Caco-2 (cell line): ENCODE data around the gene ADCY10. TPM values are rescaled to one million over a fixed set of nuclear protein-coding genes. Genes with fewer than 3 reads are reported as not detected.
A peak's percentile ranks its signal among the peaks of the same experiment; 100 is the strongest.

Experiments used
- BruUV-seq: library from RNA; stranded (reverse); fragments of 400-500 nt; replicated peaks from 2 replicates; lab custom pipeline; 2021; lab: Mats Ljungman, UMichigan
- CTCF ChIA-PET: fragments of 300-600 bp; sonication (Branson Sonifier 250); formaldehyde crosslinking; loops from one replicate; lab custom pipeline; 2022; ENCODE audit warnings: antibody characterized with exemption; lab: Charles Lee
- POLR2A ChIA-PET: fragments of 300-600 bp; sonication (Branson Sonifier 250); formaldehyde crosslinking; loops from one replicate; lab custom pipeline; 2022; ENCODE audit warnings: antibody characterized with exemption; lab: Charles Lee
- DNase-seq, 2 experiments: peaks; one replicate each; pipeline versions ENCODE4 v3.0.0 to v3.0.0-alpha.2; 2020 to 2022
- H3K27me3 ChIP-seq: replicated peaks from 2 replicates; pipeline ENCODE4 v1.6.0; 2011; ENCODE audit warnings: low read length; ENCODE audit not compliant: control insufficient read depth, insufficient read depth
- H3K36me3 ChIP-seq: 2 replicates; pipeline ENCODE4 v1.5.1; 2011; ENCODE audit warnings: low read length; ENCODE audit not compliant: control insufficient read depth, insufficient read depth
- H3K4me1 ChIP-seq: fragments of 250-450 bp; sonication (Bioruptor Pico); 2 replicates; pipeline ENCODE4 v1.5.1; 2020; ENCODE audit warnings: mild to moderate bottlenecking
- H3K4me3 ChIP-seq: 2 replicates; pipeline ENCODE4 v1.5.1; 2011; ENCODE audit warnings: low read depth, mild to moderate bottlenecking, control low read depth, low read length
- H3K9me3 ChIP-seq: fragments of 250-450 bp; sonication (Bioruptor Pico); 2 replicates; pipeline ENCODE4 v1.5.1; 2020; ENCODE audit warnings: mild to moderate bottlenecking, moderate library complexity
- H3K27ac Mint-ChIP-seq: one replicate; pipeline ENCODE4 v1.8.0; 2022; ENCODE audit warnings: mixed read lengths; ENCODE audit not compliant: unreplicated experiment
- H3K27me3 Mint-ChIP-seq: one replicate; pipeline ENCODE4 v1.8.0; 2022; ENCODE audit warnings: mixed read lengths; ENCODE audit not compliant: insufficient read depth, unreplicated experiment
- H3K36me3 Mint-ChIP-seq: one replicate; pipeline ENCODE4 v1.8.0; 2022; ENCODE audit warnings: mild to moderate bottlenecking, mixed read lengths; ENCODE audit not compliant: insufficient read depth, unreplicated experiment
- H3K4me1 Mint-ChIP-seq: one replicate; pipeline ENCODE4 v1.8.0; 2022; ENCODE audit warnings: low read depth, mixed read lengths; ENCODE audit not compliant: unreplicated experiment
- H3K4me3 Mint-ChIP-seq: one replicate; pipeline ENCODE4 v1.8.0; 2022; ENCODE audit warnings: mild to moderate bottlenecking, moderate library complexity, mixed read lengths; ENCODE audit not compliant: unreplicated experiment
- H3K9me3 Mint-ChIP-seq: one replicate; pipeline ENCODE4 v1.8.0; 2022; ENCODE audit warnings: mixed read lengths; ENCODE audit not compliant: unreplicated experiment
- intact Hi-C: fragments of 100-400 bp; cut with micrococcal nuclease; formaldehyde crosslinking; loops from one replicate; pipeline ENCODE4 v1.10.0; 2022; ENCODE audit not compliant: unreplicated experiment
- total RNA-seq: library from RNA; stranded (reverse); gene quantifications from 2 replicates; pipeline ENCODE4 v1.2.3, GENCODE V29; 2022
- TF ChIP-seq, protein P1 (sequence below), 2 experiments: fragments of 200-600 bp in 1 of 2; IDR thresholded peaks; 1 replicate in 1 of 2; 2 replicates in 1 of 2; pipeline versions ENCODE4 v1.5.1 to v1.8.0; 2011 to 2022; ENCODE audit warnings: antibody characterized with exemption in 1 of 2, control low read depth in 1 of 2, inconsistent platforms in 1 of 2, low read depth in 1 of 2, low read length in 1 of 2, mild to moderate bottlenecking in 1 of 2, moderate library complexity in 1 of 2; ENCODE audit not compliant: insufficient read depth in 1 of 2, severe bottlenecking in 1 of 2, unreplicated experiment in 1 of 2

The ADCY10 gene
- total RNA-seq, 1 experiment from 2014 or later: 1.7 TPM

DNA sequence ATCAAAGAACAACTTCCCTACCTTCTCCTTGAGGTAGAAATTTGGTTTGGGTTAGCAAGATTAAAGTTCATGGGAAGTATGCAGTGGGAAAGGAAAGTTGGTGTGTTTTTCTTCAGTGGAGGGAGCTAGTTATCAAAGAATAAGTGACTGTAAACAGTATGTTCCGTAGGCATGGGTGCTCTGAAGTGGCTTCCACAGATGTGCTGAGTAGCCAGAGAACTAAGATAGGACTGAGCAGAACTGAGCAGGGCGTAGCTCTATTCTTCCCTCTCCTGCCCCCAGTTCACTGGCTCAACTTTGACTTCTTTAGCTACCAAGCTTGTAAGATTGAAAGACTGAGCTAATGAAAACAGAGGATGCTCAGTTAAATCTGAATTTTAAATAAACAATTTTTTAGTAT lies 3.4 kb downstream of the ADCY10 start:
- H3K9me3 ChIP-seq: peaks cover 3% of the 10 kb centered on the region; the same call in 1 of the 2 replicates

DNA sequence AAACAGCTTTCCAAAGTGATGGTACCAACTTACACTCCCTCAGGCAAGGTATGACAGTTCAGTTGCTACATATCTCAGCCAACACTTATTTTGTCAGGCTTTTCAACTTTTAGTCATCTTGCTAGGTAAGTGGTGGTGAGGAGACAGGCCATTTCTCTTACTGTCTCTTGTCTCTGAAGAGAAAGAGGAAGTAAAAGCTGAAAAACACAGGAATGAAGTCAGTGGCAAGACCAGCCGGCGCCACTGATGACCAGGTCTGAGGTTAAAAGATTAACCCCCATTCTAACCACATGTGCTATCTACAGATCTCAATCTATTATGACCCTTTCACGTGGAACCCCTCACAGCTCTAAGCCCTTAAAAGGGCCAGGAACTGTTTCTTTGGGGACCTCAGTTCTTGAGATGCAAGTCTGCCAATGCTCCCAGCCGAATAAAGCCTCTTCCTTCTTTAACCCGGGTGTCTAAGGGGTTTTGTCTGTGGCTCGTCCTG lies 4.2 kb downstream of the ADCY10 start:
- intact Hi-C loops: no loop called here
- Histone ChIP-seq H3K36me3 (peaks cover 5% of the 10 kb centered on the region), H3K4me1 (peaks cover 17% of the 10 kb centered on the region), H3K9me3 (peaks cover 3% of the 10 kb centered on the region; the same call in 1 of the 2 replicates), H3K27me3 (no peaks in the 10 kb centered on the region), H3K4me3 (no peak overlapping the region)
- TF ChIP-seq, protein P1, sequence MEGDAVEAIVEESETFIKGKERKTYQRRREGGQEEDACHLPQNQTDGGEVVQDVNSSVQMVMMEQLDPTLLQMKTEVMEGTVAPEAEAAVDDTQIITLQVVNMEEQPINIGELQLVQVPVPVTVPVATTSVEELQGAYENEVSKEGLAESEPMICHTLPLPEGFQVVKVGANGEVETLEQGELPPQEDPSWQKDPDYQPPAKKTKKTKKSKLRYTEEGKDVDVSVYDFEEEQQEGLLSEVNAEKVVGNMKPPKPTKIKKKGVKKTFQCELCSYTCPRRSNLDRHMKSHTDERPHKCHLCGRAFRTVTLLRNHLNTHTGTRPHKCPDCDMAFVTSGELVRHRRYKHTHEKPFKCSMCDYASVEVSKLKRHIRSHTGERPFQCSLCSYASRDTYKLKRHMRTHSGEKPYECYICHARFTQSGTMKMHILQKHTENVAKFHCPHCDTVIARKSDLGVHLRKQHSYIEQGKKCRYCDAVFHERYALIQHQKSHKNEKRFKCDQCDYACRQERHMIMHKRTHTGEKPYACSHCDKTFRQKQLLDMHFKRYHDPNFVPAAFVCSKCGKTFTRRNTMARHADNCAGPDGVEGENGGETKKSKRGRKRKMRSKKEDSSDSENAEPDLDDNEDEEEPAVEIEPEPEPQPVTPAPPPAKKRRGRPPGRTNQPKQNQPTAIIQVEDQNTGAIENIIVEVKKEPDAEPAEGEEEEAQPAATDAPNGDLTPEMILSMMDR (IDR thresholded peaks at IDR 0.05; ENCODE audit: insufficient read depth in 1 of 2, low read depth in 1 of 2, low read length in 1 of 2, severe bottlenecking in 1 of 2, unreplicated experiment in 1 of 2): no peak
- H3K4me1 Mint-ChIP-seq: peaks cover 26% of the 10 kb centered on the region
- peaks cover 18% of the 10 kb centered on the region for H3K9me3 Mint-ChIP-seq
- ChIA-PET POLR2A (no interaction called here), CTCF (interaction anchor here (1.0 kb wide), 1 partner anchor 173 kb away, joined by 4 read pairs; no protein-coding TSS in a partner anchor)
- DNase-seq: no peak
- H3K27me3 Mint-ChIP-seq: no peaks in the 10 kb centered on the region
- H3K4me3 Mint-ChIP-seq: no peak overlapping the region
- peak overlapping the region; percentile 9 for H3K27ac Mint-ChIP-seq
- H3K36me3 Mint-ChIP-seq: peaks cover 19% of the 10 kb centered on the region
- BruUV-seq: no TSS peak

More for the DNA sequence above, 3.4 kb downstream of the ADCY10 start:
- Histone ChIP-seq H3K4me1 (peaks cover 18% of the 10 kb centered on the region), H3K27me3 (no peaks in the 10 kb centered on the region), H3K4me3 (no peak overlapping the region), H3K36me3 (peaks cover 5% of the 10 kb centered on the region)
- POLR2A ChIA-PET: no interaction called here
- Mint-ChIP-seq H3K4me1 (peaks cover 20% of the 10 kb centered on the region), H3K27ac (peak overlapping the region; percentile 9), H3K4me3 (no peak overlapping the region), H3K36me3 (peaks cover 23% of the 10 kb centered on the region), H3K27me3 (no peaks in the 10 kb centered on the region), H3K9me3 (peaks cover 18% of the 10 kb centered on the region)
- TF ChIP-seq, protein P1 (IDR thresholded peaks at IDR 0.05; ENCODE audit: insufficient read depth in 1 of 2, low read depth in 1 of 2, low read length in 1 of 2, severe bottlenecking in 1 of 2, unreplicated experiment in 1 of 2): no peak
- DNase-seq: no peak
- CTCF ChIA-PET: interaction anchor here (1.0 kb wide), 1 partner anchor 172 kb away, joined by 4 read pairs; no protein-coding TSS in a partner anchor
- intact Hi-C loops: no loop called here
- BruUV-seq: no TSS peak

DNA sequence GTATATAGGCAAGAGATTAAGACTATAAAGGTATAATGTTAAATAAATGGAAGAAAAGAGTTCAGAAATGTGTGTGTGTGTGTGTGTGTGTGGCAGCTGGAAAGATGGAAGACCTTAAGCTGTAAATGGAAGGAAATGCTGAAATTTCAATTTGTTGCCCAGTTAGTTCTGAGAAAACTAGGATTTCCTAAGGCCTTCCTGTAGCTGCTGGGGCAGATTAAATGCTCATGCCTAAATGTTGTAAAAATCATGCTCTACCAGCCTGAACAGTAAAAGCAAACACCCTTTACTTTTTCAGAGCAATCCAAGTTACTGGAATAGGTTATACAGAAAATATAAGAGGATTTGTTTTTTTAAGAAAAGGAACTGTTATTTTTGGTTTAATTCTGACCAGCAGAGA lies 8.3 kb downstream of the ADCY10 start:
- Histone ChIP-seq H3K27me3 (no peaks in the 10 kb centered on the region), H3K4me3 (no peak overlapping the region), H3K9me3 (peaks cover 3% of the 10 kb centered on the region; the same call in 1 of the 2 replicates), H3K36me3 (no peaks in the 10 kb centered on the region; the same call in 1 of the 2 replicates), H3K4me1 (peaks cover 6% of the 10 kb centered on the region)
- no TSS peak for BruUV-seq
- POLR2A ChIA-PET: no interaction called here
- Mint-ChIP-seq H3K27me3 (no peaks in the 10 kb centered on the region), H3K9me3 (peaks cover 18% of the 10 kb centered on the region), H3K27ac (no peak overlapping the region), H3K4me3 (no peak overlapping the region), H3K4me1 (peaks cover 33% of the 10 kb centered on the region), H3K36me3 (no peaks in the 10 kb centered on the region)
- DNase-seq: no peak
- TF ChIP-seq, protein P1 (IDR thresholded peaks at IDR 0.05; ENCODE audit: insufficient read depth in 1 of 2, low read depth in 1 of 2, low read length in 1 of 2, severe bottlenecking in 1 of 2, unreplicated experiment in 1 of 2): no peak
- intact Hi-C loops: no loop called here
- CTCF ChIA-PET: no interaction called here
